ENCODE results near the gene ALPK3.

DNA sequence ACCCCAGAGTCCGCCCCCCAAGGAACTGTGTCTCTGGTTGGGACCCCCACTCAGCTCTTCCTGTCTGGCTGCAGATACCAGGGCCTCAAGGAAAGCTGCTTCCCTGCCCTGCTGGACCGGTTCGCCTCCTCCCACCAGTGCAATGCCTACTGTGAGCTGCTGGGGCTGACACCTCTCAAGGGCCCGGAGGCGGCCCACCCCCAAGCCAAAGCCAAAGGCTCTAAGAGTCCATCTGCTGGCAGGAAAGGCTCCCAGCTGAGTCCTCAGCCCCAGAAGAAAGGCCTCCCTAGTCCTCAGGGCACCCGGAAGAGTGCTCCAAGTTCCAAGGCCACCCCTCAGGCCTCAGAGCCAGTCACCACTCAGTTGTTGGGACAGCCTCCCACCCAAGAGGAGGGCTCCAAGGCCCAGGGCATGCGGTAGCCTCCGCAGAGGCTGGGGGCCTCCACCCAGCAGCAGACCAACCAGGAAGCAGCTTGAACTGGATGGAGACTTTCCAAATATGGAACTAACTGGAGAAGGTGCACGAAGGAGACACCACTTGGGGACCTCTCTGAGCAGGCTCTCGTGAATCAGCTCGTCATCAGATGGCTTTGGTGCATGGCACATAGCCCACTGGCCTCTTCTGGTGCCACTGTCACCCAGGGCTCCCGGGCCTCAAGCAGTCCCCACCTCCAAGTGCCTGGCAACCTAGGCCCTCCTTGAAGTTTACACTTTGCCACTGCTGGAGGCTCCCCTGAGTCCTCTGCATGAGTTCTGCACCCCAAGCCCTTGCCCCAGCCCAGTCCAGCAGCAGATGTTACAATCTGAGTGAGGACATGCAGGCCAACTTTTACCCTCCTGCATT lies 51.1 kb downstream of the ALPK3 start:
- no peak for TF ChIP-seq POLR2A (IDR thresholded peaks at IDR 0.05)
- TF ChIP-seq, protein P1, sequence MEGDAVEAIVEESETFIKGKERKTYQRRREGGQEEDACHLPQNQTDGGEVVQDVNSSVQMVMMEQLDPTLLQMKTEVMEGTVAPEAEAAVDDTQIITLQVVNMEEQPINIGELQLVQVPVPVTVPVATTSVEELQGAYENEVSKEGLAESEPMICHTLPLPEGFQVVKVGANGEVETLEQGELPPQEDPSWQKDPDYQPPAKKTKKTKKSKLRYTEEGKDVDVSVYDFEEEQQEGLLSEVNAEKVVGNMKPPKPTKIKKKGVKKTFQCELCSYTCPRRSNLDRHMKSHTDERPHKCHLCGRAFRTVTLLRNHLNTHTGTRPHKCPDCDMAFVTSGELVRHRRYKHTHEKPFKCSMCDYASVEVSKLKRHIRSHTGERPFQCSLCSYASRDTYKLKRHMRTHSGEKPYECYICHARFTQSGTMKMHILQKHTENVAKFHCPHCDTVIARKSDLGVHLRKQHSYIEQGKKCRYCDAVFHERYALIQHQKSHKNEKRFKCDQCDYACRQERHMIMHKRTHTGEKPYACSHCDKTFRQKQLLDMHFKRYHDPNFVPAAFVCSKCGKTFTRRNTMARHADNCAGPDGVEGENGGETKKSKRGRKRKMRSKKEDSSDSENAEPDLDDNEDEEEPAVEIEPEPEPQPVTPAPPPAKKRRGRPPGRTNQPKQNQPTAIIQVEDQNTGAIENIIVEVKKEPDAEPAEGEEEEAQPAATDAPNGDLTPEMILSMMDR (IDR thresholded peaks at IDR 0.05): no peak
- TF ChIP-seq EP300 (IDR thresholded peaks at IDR 0.05): no peak

All from stomach (tissue), 4 donors.